HEK293 (cell line): ENCODE results near the gene TNFRSF1A.

Source experiments
- CTCF ChIA-PET: fragments of 350-600 bp; formaldehyde crosslinking; extraction: SDS; loops from one replicate; lab custom pipeline; 2021; ENCODE audit warnings: antibody characterized with exemption; lab: Yijun Ruan, JAX
- POLR2A ChIA-PET: fragments of 300-600 bp; formaldehyde crosslinking; extraction: SDS; loops from one replicate; lab custom pipeline; 2020; ENCODE audit warnings: antibody characterized with exemption, inconsistent platforms; lab: Yijun Ruan, JAX
- H3K27ac ChIP-seq: fragments of 200-500 bp; sonication (Bioruptor generic); 2 replicates; pipeline ENCODE4 v1.5.1; 2014; ENCODE audit warnings: low read depth, low read length, control low read depth, inconsistent platforms; ENCODE audit errors: extremely low read depth
- H3K36me3 ChIP-seq, 2 experiments: fragments of 200-500 bp in 1 of 2; sonication (Bioruptor generic) in 1 of 2; 1 replicate in 1 of 2; 2 replicates in 1 of 2; pipeline ENCODE4 v1.5.1; 2014 to 2017; ENCODE audit warnings: inconsistent platforms in 2 of 2, low read length in 2 of 2; ENCODE audit not compliant: control insufficient read depth in 2 of 2, insufficient read depth in 1 of 2
- H3K4me1 ChIP-seq: fragments of 200-500 bp; sonication (Bioruptor generic); 2 replicates; pipeline ENCODE4 v1.5.1; 2014; ENCODE audit warnings: mild to moderate bottlenecking, low read length, inconsistent platforms; ENCODE audit not compliant: control insufficient read depth, insufficient read depth
- H3K4me3 ChIP-seq: 2 replicates; pipeline ENCODE4 v1.5.1; 2011; ENCODE audit warnings: low read depth, mild to moderate bottlenecking, control low read depth, low read length, moderate library complexity
- H3K9me3 ChIP-seq: fragments of 200-500 bp; sonication (Bioruptor generic); 2 replicates; pipeline ENCODE4 v1.5.1; 2014; ENCODE audit warnings: low read depth, low read length, inconsistent platforms; ENCODE audit not compliant: control insufficient read depth, insufficient read depth
- BCL11A ChIP-seq: fragments of 450-650 bp; formaldehyde crosslinking; IDR thresholded peaks from 2 replicates; pipeline ENCODE4 v1.5.1; 2016; ENCODE audit warnings: low read depth, missing biosample characterization, missing genetic modification characterization
- GLIS1 ChIP-seq: fragments of 450-650 bp; formaldehyde crosslinking; IDR thresholded peaks from 2 replicates; pipeline ENCODE4 v1.5.1; 2016; ENCODE audit warnings: missing biosample characterization, missing genetic modification characterization
- GLIS2 ChIP-seq: fragments of 450-650 bp; formaldehyde crosslinking; IDR thresholded peaks from 2 replicates; pipeline ENCODE4 v1.5.1; 2016; ENCODE audit warnings: missing biosample characterization, missing genetic modification characterization
- PRDM1 ChIP-seq: fragments of 450-650 bp; formaldehyde crosslinking; IDR thresholded peaks from 2 replicates; pipeline ENCODE4; 2016; ENCODE audit warnings: missing biosample characterization, missing genetic modification characterization
- ZBTB20 ChIP-seq: fragments of 450-650 bp; formaldehyde crosslinking; IDR thresholded peaks from 2 replicates; pipeline ENCODE4 v1.5.1; 2016; ENCODE audit warnings: missing biosample characterization, missing genetic modification characterization
- ZFP37 ChIP-seq: fragments of 450-650 bp; formaldehyde crosslinking; IDR thresholded peaks from 2 replicates; pipeline ENCODE4 v1.5.1; 2016; ENCODE audit warnings: missing biosample characterization, missing genetic modification characterization
- ZNF10 ChIP-seq: fragments of 450-650 bp; formaldehyde crosslinking; IDR thresholded peaks from 2 replicates; pipeline ENCODE4 v1.5.1; 2017; ENCODE audit warnings: missing biosample characterization, missing genetic modification characterization
- ZNF426 ChIP-seq: fragments of 450-650 bp; formaldehyde crosslinking; IDR thresholded peaks from 2 replicates; pipeline ENCODE4 v1.5.1; 2017; ENCODE audit warnings: missing biosample characterization, missing genetic modification characterization, mild to moderate bottlenecking, inconsistent platforms, moderate library complexity
- ZNF610 ChIP-seq: fragments of 450-650 bp; formaldehyde crosslinking; IDR thresholded peaks from 2 replicates; pipeline ENCODE4 v1.5.1; 2016; ENCODE audit warnings: missing biosample characterization, missing genetic modification characterization, borderline replicate concordance
- ZNF623 ChIP-seq: fragments of 450-650 bp; formaldehyde crosslinking; IDR thresholded peaks from 2 replicates; pipeline ENCODE4 v1.5.1; 2016; ENCODE audit warnings: missing biosample characterization, missing genetic modification characterization
- ZNF76 ChIP-seq: fragments of 450-650 bp; formaldehyde crosslinking; IDR thresholded peaks from 2 replicates; pipeline ENCODE4; 2016; ENCODE audit warnings: low read depth, missing biosample characterization, missing genetic modification characterization, borderline replicate concordance
- TF ChIP-seq, protein P1 (sequence below): fragments of 450-650 bp; formaldehyde crosslinking; conservative IDR thresholded peaks from 2 replicates; pipeline ENCODE4 v1.5.1; 2016; ENCODE audit warnings: low read depth, missing biosample characterization, missing genetic modification characterization
- TF ChIP-seq, protein P2 (sequence below): fragments of 450-650 bp; formaldehyde crosslinking; IDR thresholded peaks from 2 replicates; pipeline ENCODE4 v1.5.1; 2016; ENCODE audit warnings: missing biosample characterization, missing genetic modification characterization
- TF ChIP-seq, protein P3 (sequence below): fragments of 450-650 bp; formaldehyde crosslinking; IDR thresholded peaks from 2 replicates; pipeline ENCODE4 v1.5.1; 2016; ENCODE audit warnings: missing biosample characterization, missing genetic modification characterization, borderline replicate concordance
- TF ChIP-seq, protein P4 (sequence below): fragments of 450-650 bp; formaldehyde crosslinking; IDR thresholded peaks from 2 replicates; pipeline ENCODE4 v1.5.1; 2016; ENCODE audit warnings: missing biosample characterization, missing genetic modification characterization
- TF ChIP-seq, protein P5 (sequence below): fragments of 450-650 bp; formaldehyde crosslinking; IDR thresholded peaks from 2 replicates; pipeline ENCODE4 v1.5.1; 2017; ENCODE audit warnings: missing biosample characterization, missing genetic modification characterization

Gene TNFRSF1A

DNA sequence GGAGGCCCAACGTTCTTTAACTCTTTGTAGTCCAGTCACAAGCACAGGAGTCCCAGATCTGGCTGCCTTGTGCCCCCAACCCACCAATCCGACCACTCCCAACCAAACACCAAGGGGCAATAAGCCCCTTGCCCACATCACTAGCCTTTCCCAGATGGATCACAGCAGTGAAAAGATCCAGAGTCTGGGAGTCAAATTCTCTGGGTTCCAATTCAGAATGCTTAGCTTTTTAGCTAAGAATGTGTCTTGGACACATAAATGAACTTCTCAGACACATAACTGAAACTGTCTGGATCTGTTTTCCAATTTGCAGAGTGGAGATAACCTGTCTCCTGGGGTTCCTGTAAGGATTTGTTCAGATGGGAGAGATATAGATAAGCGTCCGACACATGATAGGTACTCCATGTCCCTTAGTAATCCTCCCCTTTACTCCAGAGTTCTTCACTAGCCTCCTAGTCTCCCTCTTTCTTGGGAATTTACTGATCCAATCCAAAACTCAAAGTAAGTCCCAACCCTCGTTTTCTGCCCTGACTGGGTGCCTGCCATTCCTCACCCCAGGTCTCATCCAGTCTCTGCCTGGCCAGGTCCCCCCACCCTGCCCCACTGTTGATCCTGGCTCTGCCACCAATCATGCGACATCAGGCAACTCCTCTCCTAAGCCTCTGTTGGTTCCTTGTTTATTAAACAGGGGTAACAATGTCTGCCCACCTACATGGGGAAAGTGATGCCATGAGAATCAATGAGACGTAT is 439 bp upstream of the TNFRSF1A start (continued):
- TF ChIP-seq, protein P1, sequence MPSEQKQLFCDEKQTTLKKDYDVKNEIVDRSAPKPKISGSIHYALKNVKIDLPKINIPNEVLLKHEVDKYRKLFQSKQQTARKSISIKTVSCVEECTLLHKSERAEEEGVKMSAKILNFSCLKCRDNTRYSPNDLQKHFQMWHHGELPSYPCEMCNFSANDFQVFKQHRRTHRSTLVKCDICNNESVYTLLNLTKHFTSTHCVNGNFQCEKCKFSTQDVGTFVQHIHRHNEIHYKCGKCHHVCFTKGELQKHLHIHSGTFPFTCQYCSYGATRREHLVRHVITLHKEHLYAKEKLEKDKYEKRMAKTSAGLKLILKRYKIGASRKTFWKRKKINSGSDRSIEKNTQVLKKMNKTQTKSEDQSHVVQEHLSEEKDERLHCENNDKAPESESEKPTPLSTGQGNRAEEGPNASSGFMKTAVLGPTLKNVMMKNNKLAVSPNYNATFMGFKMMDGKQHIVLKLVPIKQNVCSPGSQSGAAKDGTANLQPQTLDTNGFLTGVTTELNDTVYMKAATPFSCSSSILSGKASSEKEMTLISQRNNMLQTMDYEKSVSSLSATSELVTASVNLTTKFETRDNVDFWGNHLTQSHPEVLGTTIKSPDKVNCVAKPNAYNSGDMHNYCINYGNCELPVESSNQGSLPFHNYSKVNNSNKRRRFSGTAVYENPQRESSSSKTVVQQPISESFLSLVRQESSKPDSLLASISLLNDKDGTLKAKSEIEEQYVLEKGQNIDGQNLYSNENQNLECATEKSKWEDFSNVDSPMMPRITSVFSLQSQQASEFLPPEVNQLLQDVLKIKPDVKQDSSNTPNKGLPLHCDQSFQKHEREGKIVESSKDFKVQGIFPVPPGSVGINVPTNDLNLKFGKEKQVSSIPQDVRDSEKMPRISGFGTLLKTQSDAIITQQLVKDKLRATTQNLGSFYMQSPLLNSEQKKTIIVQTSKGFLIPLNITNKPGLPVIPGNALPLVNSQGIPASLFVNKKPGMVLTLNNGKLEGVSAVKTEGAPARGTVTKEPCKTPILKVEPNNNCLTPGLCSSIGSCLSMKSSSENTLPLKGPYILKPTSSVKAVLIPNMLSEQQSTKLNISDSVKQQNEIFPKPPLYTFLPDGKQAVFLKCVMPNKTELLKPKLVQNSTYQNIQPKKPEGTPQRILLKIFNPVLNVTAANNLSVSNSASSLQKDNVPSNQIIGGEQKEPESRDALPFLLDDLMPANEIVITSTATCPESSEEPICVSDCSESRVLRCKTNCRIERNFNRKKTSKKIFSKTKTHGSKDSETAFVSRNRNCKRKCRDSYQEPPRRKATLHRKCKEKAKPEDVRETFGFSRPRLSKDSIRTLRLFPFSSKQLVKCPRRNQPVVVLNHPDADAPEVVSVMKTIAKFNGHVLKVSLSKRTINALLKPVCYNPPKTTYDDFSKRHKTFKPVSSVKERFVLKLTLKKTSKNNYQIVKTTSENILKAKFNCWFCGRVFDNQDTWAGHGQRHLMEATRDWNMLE (tag by site-specific recombination): 0 out of 2 replicates have a peak, but pooled peaks have one; percentile 14

DNA sequence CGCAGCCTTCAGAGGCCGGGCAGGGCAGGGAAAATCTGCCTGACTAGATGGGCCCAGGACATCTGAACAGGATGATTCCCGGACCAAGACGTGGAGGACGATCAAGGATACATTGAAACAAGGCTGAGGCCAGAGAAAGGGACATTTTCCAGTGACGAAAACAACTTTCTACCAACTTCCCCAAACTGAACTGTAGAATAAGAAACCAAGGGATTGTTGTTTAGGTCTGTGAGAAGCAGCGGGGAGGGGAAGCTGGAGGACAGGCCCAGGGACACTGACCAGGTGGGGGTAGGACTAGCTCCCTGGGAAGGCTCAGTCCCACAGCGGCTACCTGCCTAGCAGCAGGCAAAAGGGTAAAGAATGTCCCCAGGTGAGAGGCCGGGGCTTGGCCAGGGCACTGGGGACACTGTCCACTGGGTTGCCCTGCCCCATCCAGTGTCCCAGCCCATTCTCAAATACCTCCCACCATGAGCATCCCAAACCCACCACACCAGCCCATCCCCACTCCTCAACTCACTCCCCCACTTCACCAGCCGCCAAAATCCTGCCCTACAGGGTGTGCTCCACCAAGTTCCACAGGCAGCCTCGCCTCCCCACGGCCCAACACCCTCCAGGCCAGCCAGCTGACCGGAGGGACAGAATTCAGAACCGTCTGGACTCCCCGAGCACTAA is 995 bp downstream of the TNFRSF1A start:
- POLR2A ChIA-PET: interaction anchor here (1.2 to 2.6 kb wide), 2 partner anchors 11 to 22 kb away, joined by 3 to 6 read pairs; no protein-coding TSS in a partner anchor
- TF ChIP-seq ZNF623 (tag by site-specific recombination) (no peak), ZNF610 (tag by site-specific recombination) (no peak), GLIS1 (tag by site-specific recombination) (0 out of 2 replicates have a peak, but pooled peaks have one; percentile 36), ZFP37 (0 out of 2 replicates have a peak, but pooled peaks have one; percentile 10), ZNF10 (0 out of 2 replicates have a peak, but pooled peaks have one; percentile 14), GLIS2 (tag by site-specific recombination) (0 out of 2 replicates have a peak, but pooled peaks have one; percentile 69), ZBTB20 (tag by site-specific recombination) (0 out of 2 replicates have a peak, but pooled peaks have one; percentile 6), ZNF426 (tag by site-specific recombination) (no peak), BCL11A (tag by site-specific recombination) (0 out of 2 replicates have a peak, but pooled peaks have one; percentile 11), ZNF76 (tag by site-specific recombination) (no peak), PRDM1 (peak; percentile 95)
- TF ChIP-seq, protein P2, sequence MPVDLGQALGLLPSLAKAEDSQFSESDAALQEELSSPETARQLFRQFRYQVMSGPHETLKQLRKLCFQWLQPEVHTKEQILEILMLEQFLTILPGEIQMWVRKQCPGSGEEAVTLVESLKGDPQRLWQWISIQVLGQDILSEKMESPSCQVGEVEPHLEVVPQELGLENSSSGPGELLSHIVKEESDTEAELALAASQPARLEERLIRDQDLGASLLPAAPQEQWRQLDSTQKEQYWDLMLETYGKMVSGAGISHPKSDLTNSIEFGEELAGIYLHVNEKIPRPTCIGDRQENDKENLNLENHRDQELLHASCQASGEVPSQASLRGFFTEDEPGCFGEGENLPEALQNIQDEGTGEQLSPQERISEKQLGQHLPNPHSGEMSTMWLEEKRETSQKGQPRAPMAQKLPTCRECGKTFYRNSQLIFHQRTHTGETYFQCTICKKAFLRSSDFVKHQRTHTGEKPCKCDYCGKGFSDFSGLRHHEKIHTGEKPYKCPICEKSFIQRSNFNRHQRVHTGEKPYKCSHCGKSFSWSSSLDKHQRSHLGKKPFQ: peak; percentile 11; the same call in 1 of the 2 replicates
- TF ChIP-seq, protein P3, sequence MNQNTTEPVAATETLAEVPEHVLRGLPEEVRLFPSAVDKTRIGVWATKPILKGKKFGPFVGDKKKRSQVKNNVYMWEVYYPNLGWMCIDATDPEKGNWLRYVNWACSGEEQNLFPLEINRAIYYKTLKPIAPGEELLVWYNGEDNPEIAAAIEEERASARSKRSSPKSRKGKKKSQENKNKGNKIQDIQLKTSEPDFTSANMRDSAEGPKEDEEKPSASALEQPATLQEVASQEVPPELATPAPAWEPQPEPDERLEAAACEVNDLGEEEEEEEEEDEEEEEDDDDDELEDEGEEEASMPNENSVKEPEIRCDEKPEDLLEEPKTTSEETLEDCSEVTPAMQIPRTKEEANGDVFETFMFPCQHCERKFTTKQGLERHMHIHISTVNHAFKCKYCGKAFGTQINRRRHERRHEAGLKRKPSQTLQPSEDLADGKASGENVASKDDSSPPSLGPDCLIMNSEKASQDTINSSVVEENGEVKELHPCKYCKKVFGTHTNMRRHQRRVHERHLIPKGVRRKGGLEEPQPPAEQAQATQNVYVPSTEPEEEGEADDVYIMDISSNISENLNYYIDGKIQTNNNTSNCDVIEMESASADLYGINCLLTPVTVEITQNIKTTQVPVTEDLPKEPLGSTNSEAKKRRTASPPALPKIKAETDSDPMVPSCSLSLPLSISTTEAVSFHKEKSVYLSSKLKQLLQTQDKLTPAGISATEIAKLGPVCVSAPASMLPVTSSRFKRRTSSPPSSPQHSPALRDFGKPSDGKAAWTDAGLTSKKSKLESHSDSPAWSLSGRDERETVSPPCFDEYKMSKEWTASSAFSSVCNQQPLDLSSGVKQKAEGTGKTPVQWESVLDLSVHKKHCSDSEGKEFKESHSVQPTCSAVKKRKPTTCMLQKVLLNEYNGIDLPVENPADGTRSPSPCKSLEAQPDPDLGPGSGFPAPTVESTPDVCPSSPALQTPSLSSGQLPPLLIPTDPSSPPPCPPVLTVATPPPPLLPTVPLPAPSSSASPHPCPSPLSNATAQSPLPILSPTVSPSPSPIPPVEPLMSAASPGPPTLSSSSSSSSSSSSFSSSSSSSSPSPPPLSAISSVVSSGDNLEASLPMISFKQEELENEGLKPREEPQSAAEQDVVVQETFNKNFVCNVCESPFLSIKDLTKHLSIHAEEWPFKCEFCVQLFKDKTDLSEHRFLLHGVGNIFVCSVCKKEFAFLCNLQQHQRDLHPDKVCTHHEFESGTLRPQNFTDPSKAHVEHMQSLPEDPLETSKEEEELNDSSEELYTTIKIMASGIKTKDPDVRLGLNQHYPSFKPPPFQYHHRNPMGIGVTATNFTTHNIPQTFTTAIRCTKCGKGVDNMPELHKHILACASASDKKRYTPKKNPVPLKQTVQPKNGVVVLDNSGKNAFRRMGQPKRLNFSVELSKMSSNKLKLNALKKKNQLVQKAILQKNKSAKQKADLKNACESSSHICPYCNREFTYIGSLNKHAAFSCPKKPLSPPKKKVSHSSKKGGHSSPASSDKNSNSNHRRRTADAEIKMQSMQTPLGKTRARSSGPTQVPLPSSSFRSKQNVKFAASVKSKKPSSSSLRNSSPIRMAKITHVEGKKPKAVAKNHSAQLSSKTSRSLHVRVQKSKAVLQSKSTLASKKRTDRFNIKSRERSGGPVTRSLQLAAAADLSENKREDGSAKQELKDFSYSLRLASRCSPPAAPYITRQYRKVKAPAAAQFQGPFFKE (tag by site-specific recombination): 0 out of 2 replicates have a peak, but pooled peaks have one; percentile 14
- TF ChIP-seq, protein P4, sequence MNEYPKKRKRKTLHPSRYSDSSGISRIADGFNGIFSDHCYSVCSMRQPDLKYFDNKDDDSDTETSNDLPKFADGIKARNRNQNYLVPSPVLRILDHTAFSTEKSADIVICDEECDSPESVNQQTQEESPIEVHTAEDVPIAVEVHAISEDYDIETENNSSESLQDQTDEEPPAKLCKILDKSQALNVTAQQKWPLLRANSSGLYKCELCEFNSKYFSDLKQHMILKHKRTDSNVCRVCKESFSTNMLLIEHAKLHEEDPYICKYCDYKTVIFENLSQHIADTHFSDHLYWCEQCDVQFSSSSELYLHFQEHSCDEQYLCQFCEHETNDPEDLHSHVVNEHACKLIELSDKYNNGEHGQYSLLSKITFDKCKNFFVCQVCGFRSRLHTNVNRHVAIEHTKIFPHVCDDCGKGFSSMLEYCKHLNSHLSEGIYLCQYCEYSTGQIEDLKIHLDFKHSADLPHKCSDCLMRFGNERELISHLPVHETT (tag by site-specific recombination): peak; percentile 51; the same call in 1 of the 2 replicates
- TF ChIP-seq, protein P5, sequence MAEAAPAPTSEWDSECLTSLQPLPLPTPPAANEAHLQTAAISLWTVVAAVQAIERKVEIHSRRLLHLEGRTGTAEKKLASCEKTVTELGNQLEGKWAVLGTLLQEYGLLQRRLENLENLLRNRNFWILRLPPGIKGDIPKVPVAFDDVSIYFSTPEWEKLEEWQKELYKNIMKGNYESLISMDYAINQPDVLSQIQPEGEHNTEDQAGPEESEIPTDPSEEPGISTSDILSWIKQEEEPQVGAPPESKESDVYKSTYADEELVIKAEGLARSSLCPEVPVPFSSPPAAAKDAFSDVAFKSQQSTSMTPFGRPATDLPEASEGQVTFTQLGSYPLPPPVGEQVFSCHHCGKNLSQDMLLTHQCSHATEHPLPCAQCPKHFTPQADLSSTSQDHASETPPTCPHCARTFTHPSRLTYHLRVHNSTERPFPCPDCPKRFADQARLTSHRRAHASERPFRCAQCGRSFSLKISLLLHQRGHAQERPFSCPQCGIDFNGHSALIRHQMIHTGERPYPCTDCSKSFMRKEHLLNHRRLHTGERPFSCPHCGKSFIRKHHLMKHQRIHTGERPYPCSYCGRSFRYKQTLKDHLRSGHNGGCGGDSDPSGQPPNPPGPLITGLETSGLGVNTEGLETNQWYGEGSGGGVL: 0 out of 2 replicates have a peak, but pooled peaks have one; percentile 26

More for the DNA sequence above, 995 bp downstream of the TNFRSF1A start:
- peaks cover 0 to 6% of the 10 kb centered on the region in 2 experiments; a peak in 1 of 3 replicates for H3K36me3 ChIP-seq
- CTCF ChIA-PET: interaction anchor here (0.9 to 1.9 kb wide), 4 partner anchors 14 to 125 kb away, joined by 3 to 7 read pairs (median 3); no protein-coding TSS in a partner anchor
- H3K4me3 ChIP-seq: peak overlapping the region; percentile 71
- peak overlapping the region; percentile 84 for H3K27ac ChIP-seq
- H3K9me3 ChIP-seq: no peaks in the 10 kb centered on the region
- peaks cover 21% of the 10 kb centered on the region for H3K4me1 ChIP-seq
